HG03280 (cell line): ENCODE data around the gene TMEM217.
"Not testable (repeated sequence)": the region's sequence is repeated elsewhere in the genome, so short reads cannot be mapped to it uniquely, and the experiment has no call there.

Source experiments
- ATAC-seq: cut with Tn5 transposase; IDR thresholded peaks from one replicate; pipeline ENCODE4 v1.9.1; 2021; ENCODE audit warnings: mild to moderate bottlenecking, moderate library complexity; ENCODE audit not compliant: unreplicated experiment

The TMEM217 gene

DNA sequence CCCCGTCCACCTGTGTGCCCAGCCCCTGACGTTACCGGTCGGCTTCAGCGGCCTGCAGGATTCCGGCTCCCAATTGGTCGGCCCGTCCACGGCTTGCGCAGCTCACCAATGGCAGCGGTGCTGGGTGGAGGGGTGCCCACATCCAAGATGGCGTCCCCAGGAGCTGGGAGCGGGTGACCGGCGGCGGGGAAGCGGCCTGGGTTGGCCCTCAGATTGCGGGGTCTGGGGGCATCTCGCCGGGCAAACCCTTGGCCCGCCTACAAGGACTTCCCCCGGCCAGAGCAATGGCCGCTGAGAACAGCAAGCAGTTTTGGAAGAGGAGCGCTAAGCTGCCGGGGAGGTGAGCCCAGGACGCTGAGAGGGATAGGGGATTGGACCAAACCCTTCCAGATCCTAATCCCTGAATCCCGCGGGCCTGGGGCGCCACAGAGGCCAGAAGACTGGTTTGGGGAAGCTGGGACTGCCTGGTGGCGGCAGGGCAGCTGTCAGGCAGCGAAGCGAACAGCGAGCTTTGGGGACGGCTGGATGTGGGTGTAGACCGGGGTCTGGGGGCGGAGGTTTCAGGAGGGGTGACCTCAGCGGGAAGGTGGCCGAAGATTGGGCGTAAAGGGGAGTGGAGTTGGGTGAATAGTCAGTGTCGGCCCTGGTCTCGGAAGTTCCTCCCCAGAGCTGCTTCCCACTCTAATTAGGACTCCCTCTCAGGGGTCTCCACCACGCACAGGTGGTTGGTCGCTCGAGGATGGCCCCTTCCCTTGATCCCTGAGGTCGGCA is at the start of gene TMEM217, which contains the start of gene TBC1D22B:
Gene TMEM217, minus strand, starts transcription at position 511 of the 771 bp plus-strand sequence. CDS start 39,114 bp downstream, outside the sequence.
Gene TBC1D22B, plus strand, starts transcription at position 139 of the 771 bp plus-strand sequence. Its CDS starts 146 bp downstream, at position 285.
- ATAC-seq, result peak; percentile 98

DNA sequence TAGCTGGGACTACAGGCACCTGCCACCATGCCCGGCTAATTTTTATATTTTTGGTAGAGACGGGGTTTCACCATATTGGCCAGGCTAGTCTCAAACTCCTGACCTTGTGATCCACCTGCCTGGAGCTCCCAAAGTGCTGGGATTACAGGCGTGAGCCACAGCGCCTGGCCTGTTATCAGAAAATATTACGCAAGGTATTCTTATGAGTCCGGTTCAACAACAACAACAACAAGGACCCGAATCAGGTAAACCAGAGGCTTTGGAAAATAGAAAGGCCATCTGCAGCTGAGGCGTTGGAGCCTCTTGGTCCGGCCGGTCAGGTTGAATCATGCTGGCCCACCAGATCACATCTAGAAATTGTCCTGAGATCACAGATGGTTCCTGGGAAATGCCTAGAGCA is 49.5 kb upstream of the TMEM217 start:
- not testable (repeated sequence) for ATAC-seq

DNA sequence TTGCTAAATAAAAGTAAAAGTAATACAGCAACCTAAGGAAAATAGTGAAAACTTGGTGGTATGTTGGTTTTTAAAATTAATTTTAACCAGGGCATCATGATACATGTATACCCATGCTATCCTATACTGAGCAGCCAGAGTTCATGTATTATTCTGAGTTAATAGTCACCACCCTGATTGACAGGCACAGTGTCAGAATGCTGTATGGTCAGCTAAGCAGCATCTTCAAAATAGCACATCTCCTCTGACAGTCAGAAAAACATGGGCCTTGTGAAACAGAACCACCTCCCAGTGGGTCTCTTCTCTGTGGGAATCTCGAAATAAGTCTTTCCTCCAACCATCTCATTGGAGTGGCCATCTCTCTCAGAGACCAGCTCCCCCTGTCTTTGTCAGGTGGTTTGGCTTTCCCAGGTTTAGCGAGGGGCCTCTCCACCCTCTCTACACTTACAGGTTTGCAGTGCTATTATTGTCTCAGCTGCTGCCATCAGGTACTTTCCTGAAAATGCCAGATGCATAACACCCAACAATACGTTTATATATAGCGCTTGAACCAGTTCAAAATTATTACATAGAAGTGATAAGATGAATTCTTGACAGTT is 48.8 kb upstream of the TMEM217 start:
- no peak for ATAC-seq

DNA sequence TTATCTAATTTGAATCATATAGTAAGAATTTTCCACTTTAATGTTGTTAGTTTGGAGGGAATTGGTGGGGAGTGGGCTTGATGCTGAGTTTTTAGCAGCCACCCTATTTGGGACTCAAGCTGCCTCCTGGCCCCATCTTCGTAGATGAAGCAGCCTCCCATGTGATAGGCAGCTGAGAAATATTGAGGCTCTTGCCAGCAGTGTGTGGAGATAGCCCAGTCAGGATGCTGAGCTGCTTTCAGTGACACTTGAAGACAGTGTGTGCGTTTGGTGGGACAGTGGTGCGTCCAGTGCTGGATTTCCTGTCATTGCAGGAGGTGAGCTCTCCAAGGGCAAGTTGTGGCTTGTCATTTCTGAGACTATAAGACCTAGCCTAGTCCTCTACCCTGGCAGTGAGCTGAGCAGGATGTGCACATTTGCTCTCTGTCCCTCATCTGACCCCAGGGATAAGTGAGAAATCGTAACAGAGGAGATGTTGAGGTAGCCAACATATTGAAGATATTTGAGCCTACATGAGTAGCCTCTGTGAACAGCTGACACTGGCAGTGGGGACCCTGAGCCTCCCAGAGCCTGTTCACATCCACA is 48.0 kb upstream of the TMEM217 start:
- ATAC-seq, result no peak

DNA sequence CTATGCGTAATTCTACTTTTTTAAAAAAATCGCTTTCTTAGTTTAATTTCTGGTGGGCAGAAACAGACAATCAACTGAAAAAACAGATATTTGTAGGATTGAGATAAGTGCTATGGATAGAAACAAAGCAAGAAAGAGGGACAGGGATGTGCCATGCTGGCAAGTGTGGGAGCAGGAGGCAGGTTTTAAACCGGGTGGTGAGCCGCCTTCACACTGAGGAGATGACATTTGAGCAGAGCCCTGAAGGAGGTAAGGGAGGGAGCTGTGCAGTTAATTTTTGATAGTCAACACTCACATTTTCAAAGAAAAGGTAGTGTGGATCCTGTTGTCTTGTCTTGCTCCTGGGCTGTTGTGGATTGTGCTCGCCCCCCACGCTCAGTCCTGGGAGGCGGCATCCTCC is 46.8 kb upstream of the TMEM217 start:
- no peak for ATAC-seq

DNA sequence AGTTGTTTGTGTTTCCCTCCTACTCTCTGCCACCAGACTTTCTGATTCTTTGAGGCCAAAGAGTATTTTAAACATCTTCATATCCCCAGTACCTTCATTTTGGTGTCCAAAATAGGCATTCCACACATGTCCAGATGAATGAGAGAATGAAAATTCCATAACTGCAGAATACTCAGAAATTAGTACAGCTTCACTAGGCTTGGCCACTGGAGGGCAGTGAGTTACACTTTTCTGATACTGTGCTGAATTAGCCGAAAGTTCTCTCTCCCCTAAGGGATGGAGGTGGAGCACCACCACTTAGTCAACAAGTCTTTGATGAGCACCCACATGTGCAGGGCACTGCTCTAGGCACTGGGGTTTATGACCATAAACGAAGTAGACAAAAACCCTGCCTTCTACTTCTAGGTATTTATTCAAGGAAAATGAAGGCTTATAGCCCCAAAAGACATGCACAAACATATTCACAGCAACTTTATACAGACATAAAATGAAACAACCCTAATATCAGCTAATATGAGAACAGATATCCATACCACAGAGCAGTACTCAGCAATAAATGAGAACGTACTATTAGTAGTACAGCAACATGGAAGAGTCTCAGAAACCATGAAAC is 46.1 kb upstream of the TMEM217 start:
- no peak for ATAC-seq

DNA sequence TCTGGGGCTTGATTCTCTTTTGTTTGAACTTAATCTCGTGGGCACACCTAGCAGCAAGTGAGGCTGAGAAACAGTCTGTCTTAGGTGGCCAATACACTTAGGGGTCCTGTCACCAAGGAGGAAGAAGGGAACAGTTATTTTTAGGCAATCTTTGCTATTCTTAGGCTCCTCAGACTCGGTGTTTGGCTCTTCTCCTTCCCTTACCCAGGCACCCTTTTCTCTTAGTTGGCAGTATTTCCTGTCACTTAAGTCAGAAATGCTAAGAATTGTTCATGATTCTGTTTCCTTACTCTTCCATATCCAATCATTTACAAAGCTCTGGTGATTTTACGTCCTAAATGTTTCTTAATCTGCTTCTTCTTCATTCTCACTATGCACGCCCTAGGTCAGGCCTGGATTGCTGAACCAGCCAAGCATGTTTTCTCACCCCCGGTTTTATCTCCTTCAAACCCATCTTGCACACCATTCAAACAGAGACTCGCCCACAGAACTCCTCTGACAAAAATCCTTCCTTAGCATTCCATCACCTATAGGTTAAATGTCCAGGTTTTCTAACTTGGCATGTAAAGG is 45.2 kb upstream of the TMEM217 start:
- ATAC-seq, result no peak

DNA sequence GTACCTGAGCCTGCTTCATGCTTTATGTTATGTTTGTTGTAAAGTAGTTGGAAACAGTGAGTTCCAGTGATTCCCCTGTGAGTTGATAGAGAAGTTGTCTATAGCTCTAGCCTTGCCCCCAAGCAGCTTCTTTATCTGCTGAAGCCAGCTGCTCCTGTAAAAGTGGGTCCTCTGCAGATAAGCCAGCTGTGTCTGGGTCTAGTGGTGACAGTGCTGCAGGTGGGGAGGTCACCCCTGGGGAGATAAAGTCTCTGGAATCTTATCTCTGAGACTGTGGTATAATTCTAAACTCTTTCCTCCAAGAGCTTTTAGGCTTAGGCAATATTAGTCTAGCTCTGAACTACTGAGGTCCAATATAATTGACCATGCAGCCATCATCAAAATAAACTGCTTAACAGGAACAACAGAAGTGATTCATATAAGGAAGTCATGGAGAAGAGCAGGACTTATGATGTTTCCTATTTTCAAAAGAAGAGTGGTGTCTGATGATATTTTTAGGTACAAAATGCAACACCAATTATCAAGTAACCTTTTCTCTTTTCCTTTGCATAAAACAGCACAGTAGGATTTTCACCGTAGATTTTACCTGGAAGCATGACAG is 44.2 kb upstream of the TMEM217 start:
- no peak for ATAC-seq

DNA sequence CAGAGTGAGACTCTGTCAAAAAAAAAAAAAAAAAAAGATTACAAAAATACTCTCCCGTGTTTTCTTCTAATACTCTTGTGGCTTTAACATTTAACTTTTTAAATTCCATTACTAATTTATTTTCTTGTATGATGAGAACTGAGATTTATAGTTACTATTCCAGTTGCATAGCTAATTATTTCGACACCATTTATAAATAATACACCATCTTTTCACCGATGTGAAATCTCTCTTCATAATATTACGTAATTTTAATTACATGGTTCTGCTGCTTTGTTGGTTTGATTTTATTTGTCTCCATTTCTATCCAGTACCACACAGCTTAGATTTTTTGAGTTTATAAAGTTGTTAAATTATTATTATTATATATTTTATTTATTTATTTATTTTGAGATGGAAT is 42.0 kb upstream of the TMEM217 start:
- ATAC-seq, result no peak

DNA sequence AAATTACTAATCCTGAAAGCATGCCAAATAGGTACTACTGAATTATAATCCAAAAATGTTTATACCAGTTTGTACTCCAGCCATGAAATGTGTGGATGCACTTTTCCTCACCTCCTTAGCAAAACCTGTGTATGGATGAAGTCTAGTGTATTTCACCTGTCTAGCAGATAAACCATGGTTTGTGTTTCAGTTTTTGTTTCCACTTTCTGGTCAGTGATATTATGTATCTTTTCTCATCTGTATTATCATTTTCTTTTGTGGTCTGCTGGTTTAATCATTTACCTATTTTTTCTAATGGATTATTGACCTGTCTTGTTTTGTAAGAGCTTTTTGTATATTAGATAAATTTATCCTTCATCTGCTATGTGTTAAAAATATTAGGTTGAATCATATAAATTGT is 41.0 kb upstream of the TMEM217 start:
- no peak for ATAC-seq

DNA sequence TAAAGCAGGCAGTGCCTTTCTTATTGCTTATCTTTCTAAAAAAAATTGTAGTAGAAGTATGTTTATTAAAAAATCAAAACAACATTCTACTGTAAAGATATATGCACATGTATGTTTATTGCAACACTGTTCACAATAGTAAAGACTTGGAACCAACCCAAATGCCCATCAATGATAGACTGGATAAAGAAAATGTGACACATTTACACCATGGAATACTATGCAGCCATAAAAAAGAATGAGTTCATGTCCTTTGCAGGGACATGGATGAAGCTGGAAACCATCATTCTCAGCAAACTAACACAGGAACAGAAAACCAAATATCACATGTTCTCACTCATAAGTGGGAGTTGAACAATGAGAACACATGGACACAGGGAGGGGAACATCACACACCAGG is 39.7 kb upstream of the TMEM217 start:
- ATAC-seq, result not testable (repeated sequence)

DNA sequence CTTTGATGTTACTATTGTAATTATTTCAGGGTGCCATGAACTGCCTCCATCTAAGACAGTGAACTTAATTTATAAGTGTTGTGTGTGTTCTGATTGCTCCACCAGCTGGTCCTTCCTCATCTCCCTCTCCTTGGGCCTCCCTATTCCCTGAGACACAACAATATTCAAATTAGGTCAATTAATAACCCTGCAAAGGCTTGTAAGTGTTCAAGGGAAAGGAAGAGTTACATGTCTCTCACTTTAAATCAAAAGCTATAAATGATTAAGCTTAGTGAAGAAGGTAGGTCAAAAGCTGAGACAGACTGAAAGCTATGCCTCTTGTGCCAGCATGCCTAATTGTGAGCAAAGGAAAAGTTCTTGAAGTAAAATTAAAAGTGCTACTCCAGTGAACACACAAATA is 35.5 kb upstream of the TMEM217 start:
- ATAC-seq, result no peak

DNA sequence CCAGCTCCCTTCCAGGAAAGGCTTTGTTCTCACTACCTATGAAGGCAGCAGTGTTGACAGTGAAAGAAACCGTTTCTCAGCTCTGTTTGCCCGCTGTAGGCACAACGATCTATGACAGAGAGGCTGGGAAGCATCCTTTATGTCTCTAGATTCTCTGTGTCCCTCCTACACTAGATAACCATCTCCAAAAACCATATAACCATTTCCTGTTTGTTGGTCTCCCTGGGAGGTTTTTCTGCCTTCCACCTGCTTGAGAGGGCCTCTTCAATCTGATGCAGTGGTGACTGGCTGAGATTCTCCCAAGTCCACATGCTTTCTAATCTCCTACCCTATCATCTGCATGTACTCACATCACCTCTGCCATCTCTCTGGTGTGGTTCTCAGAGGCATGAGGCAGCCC is 32.0 kb upstream of the TMEM217 start:
- no peak for ATAC-seq

DNA sequence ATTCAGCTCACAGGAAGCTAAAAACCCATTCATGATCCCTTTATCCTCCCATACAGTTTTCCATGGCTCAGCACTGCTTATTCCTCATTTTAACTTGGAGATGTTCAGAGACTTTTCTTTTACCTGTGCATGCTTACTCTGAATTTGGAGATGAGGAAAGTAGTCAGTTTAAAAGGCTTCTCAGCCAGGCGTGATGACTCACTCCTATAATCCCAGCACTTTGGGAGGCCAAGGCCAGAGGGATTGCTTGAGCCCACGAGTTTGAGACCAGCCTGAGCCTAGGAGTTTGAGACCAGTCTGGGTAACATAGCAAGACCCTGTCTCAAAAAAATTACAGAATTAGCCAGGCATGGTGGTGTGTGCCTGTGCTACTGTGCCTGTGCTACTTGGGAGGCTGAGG is 30.3 kb upstream of the TMEM217 start:
- ATAC-seq, result no peak

DNA sequence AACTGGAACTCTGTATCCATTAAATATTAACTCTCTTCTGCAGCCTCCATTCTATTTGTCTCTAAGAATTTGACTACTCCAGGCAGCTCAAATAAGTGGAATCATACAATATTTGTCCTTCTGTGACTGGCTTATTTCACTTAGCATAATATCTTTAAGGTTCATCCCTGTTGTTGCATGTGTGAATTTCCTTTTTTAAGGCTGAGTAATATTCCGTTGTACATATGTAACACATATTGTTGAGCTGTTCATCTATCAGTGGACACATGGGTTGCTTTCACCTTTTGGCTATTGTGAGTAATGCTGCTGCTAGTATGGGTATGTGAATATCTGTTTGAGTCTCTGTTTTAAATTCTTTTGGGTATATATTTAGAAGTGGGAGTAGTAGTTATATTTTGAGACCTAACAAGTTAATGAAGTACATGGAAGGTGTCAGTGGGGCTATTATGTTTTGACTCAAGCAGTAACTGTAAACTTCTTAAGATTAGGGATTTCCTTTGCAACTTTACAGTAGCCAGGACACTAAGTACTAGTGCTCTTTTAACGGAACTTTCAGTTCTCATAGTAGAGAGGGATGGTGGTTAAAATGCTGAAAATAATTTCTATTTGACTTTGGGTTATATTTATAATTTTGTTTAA is 29.7 kb upstream of the TMEM217 start:
- no peak for ATAC-seq

DNA sequence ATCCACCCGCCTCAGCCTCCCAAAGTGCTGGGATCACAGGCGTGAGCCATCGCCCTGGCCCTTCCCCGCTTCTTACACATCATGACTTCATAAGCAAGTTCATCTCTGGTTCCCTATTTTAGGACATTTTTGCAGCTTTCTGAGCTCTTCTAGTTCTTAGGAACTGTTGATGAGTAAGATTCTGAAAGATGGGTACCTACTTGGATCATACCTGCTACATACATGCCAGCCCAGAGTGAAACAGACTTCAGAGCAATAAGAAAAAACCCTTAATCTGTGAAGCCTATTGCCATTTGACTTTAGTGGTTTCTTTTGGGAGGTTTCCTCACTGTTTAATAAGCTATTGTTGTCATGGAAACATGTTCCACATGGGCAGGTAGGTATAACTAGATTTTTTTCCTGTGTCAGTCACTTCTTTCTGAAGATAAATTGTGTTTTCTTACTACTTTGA is 27.9 kb upstream of the TMEM217 start:
- no peak for ATAC-seq

DNA sequence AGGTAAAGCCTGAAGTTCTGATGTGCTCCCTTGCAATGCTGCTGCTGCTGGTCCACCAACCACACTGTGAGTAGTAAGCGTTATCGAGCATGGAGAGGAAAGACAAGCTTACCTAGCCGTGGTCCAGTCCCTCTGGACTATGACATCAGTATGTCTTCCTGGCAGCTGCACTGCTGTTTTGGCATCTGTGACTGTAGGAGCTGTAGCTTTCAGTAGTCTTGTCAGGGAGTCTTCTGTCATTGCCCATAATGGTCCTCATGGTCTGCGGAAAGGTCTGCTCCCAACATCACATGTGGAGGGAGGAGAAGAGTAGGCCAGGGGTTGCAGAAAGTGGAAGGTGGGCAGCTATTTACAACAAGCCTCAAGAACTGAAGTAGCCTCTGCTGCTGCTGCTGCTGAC is 26.8 kb upstream of the TMEM217 start:
- ATAC-seq, result no peak

DNA sequence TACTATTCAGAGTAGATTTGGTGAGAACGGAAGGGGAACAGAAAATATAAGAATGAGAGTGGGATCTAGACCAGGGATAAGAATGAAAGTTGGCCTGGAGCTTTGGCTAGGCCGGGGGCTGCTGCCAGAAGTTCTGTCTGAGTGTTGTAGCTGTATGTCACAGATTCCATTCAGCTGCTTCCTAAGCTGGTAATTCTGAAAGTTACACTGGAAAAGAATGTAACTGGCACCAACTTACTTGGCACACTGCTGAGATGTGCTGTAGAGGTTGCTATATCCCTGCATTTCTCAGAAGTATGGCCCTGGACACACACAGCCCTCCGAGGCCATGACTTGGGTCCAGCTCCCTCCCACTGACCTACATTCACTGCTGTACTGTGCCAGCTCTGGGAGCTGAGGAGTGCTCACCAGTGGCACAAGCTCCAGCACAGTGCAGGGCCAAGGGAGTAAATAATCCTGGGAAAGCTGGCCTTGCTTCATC is 25.8 kb upstream of the TMEM217 start:
- no peak for ATAC-seq

DNA sequence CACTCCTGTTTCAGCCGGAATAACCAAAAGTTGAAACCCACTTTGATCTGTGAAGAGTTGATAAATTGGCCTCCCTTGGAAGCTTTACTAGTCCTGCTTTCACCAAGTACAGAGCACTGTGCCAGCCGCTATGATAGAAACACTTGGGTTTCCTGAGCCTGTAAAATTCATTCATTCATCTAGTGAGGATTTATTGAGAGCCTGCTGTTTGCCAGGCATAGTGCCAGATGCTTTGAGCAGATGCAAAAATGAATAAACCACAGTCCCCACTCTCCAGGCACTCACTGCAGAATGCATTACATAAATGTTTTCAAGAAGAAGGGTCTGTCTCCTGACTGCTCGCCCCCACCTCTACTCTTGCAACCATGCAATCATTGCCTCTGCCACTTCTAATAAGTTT is 25.3 kb upstream of the TMEM217 start:
- ATAC-seq, result no peak

DNA sequence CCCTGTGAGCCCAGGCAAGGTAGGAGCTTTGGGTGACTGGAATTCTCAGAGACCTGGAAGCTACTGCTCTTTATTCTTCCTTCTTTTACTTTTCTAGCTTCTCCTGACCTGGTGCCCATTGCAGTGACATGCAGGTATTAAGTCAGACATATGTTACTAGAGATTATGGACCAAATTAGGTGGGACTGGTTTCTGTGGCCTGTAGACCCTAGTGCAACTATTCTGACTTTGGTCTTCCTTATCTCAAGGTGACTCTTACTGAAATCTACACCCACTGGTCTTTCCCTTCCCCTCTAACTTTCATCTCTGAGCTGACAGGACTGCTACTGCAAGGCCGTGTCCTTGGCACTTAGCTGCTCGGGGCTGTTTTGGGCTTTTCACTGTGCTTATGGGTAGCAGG is 24.4 kb upstream of the TMEM217 start:
- ATAC-seq, result no peak
